Gastroesophageal sphincter (tissue), 4 donors: ENCODE data around the gene KIRREL1. TPM values are rescaled to one million over a fixed set of nuclear protein-coding genes. Genes with fewer than 3 reads are reported as not detected.

Experiments
- ATAC-seq: fragments of 150-250 bp; one replicate; pipeline ENCODE4 v1.9.1; 2016; ENCODE audit warnings: mild to moderate bottlenecking, moderate library complexity
- H3K27ac ChIP-seq, 4 donors: fragments of 200-600 bp; sonication (generic) in 3 of 4; 1 replicate in 3 of 4; 2 replicates in 1 of 4; pipeline ENCODE4 v1.5.1; 2016 to 2019
- H3K27me3 ChIP-seq: fragments of 200-600 bp; sonication (generic); one replicate; pipeline ENCODE4 v1.5.1; 2019
- H3K36me3 ChIP-seq, 2 donors: fragments of 200-600 bp; sonication (generic); one replicate each; pipeline ENCODE4 v1.5.1; 2019; ENCODE audit warnings: control low read depth in 1 of 2
- H3K4me1 ChIP-seq, 3 donors: fragments of 200-600 bp; sonication (generic); 1 replicate in 2 of 3; 2 replicates in 1 of 3; pipeline ENCODE4 v1.5.1; 2016 to 2019; ENCODE audit warnings: control low read depth in 2 of 3
- H3K4me3 ChIP-seq, 2 donors: fragments of 200-600 bp; sonication (generic); one replicate each; pipeline ENCODE4 v1.5.1; 2019; ENCODE audit warnings: mild to moderate bottlenecking in 1 of 2, moderate library complexity in 1 of 2
- H3K9me3 ChIP-seq, 3 donors: fragments of 200-600 bp; sonication (generic); one replicate each; pipeline ENCODE4 v1.5.1; 2017 to 2019; ENCODE audit warnings: control low read depth in 2 of 3
- EP300 ChIP-seq: sonication (generic); formaldehyde crosslinking; IDR thresholded peaks from one replicate; pipeline ENCODE4 v1.6.1; 2017; ENCODE audit warnings: antibody characterized with exemption, mild to moderate bottlenecking
- POLR2A ChIP-seq, 2 donors: fragments of 450-650 bp; IDR thresholded peaks; one replicate each; pipeline ENCODE4 v1.6.1; 2017; ENCODE audit warnings: antibody characterized with exemption in 2 of 2, mild to moderate bottlenecking in 2 of 2, moderate library complexity in 1 of 2
- POLR2AphosphoS5 ChIP-seq: sonication (generic); formaldehyde crosslinking; IDR thresholded peaks from one replicate; pipeline ENCODE4 v1.6.1; 2017; ENCODE audit warnings: antibody characterized with exemption
- WGBS, 2 donors: methylation state at CpG; one replicate each; pipeline ENCODE4 v1.1.5; 2018; ENCODE audit warnings: low coverage in 1 of 2; 5-methylcytosine and 5-hydroxymethylcytosine counted together
- total RNA-seq, 4 donors: library from RNA; depleted of rRNA; stranded (reverse); fragments of >200 nt; gene quantifications; one replicate each; pipeline ENCODE4 v1.1.0, GENCODE V29; 2016
- TF ChIP-seq, protein P1 (sequence below), 4 experiments: fragments of 200-600 bp in 2 of 4; fragments of 450-650 bp in 2 of 4; sonication (generic) in 1 of 4; IDR thresholded peaks; one replicate each; pipeline ENCODE4 v1.5.1; 2017 to 2019; ENCODE audit warnings: antibody characterized with exemption in 4 of 4, mild to moderate bottlenecking in 2 of 4, moderate library complexity in 2 of 4

KIRREL1 gene
- total RNA-seq, 4 donors from 2014 or later, result 43.1 to 73.1 (median 48.1) TPM

- Histone ChIP-seq H3K4me3 (peak overlapping the region in 1 of 2 donors; percentile 98), H3K36me3 (no peaks in the 10 kb centered on the region), H3K27me3 (peaks cover 5% of the 10 kb centered on the region), H3K27ac (peak overlapping the region; percentile 84 to 94 (median 93)), H3K9me3 (no peaks in the 10 kb centered on the region), H3K4me1 (peaks cover 0 to 51% (median 24%) of the 10 kb centered on the region in 3 donors)
- 53 to 86% methylated on average over 1 to 6 of the region's 10 CpGs for WGBS, 2 donors
- peak; percentile 80 for ATAC-seq
- TF ChIP-seq, protein P1, sequence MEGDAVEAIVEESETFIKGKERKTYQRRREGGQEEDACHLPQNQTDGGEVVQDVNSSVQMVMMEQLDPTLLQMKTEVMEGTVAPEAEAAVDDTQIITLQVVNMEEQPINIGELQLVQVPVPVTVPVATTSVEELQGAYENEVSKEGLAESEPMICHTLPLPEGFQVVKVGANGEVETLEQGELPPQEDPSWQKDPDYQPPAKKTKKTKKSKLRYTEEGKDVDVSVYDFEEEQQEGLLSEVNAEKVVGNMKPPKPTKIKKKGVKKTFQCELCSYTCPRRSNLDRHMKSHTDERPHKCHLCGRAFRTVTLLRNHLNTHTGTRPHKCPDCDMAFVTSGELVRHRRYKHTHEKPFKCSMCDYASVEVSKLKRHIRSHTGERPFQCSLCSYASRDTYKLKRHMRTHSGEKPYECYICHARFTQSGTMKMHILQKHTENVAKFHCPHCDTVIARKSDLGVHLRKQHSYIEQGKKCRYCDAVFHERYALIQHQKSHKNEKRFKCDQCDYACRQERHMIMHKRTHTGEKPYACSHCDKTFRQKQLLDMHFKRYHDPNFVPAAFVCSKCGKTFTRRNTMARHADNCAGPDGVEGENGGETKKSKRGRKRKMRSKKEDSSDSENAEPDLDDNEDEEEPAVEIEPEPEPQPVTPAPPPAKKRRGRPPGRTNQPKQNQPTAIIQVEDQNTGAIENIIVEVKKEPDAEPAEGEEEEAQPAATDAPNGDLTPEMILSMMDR (IDR thresholded peaks at IDR 0.05), result peak; percentile 90 to 98 (median 92)
- no peak for TF ChIP-seq POLR2A (IDR thresholded peaks at IDR 0.05)
- peak; percentile 20 for TF ChIP-seq POLR2AphosphoS5
Observed at GRCh38 chr1:157992031-157992832, 1.2 kb upstream of the KIRREL1 start.

DNA sequence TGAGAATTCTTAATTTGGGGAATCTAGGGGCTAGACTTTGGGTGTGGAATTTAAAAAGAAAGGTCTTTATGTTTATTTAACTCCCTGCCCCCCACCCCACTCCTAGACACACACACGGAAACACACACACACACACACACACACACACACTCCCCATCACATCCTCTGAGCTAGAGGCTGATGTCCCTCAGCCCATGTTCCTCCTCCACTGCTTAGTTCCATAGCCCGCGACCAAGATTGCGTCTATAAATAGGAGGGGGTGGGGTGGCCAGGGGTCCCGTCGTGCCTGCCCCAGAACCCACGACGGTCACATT, 655 bp upstream of the KIRREL1 start:
- ATAC-seq, result peak; percentile 10
- TF ChIP-seq POLR2AphosphoS5, result no peak
- TF ChIP-seq, protein P1 (IDR thresholded peaks at IDR 0.05), result no peak
- no peak for TF ChIP-seq EP300
- TF ChIP-seq POLR2A (IDR thresholded peaks at IDR 0.05), result no peak
- Histone ChIP-seq H3K36me3 (no peaks in the 10 kb centered on the region), H3K4me3 (peak overlapping the region; percentile 93 to 98), H3K9me3 (no peaks in the 10 kb centered on the region), H3K27ac (peak overlapping the region; percentile 84 to 94 (median 93)), H3K4me1 (peaks cover 0 to 56% (median 28%) of the 10 kb centered on the region in 3 donors), H3K27me3 (no peaks in the 10 kb centered on the region)
- WGBS, 2 donors, result 0% methylated on average over 8 of the region's 8 CpGs; no CpG with 5 or more reads in 1 of the 2 donors

GRCh38 chr1:157993918-157994605, 617 bp downstream of the KIRREL1 start:
- TF ChIP-seq, protein P1 (IDR thresholded peaks at IDR 0.05), result peak in 3 of 4 experiments; percentile 15 to 38 (median 34)
- TF ChIP-seq POLR2AphosphoS5, result no peak
- peak overlapping the region; percentile 84 to 94 (median 93) for H3K27ac ChIP-seq
- ATAC-seq, result no peak
- H3K4me3 ChIP-seq, result peak overlapping the region; percentile 93 to 98
- 0% methylated on average over 9 to 12 of the region's 29 CpGs for WGBS, 2 donors
- H3K4me1 ChIP-seq, result peaks cover 0 to 69% (median 36%) of the 10 kb centered on the region in 3 donors
- H3K9me3 ChIP-seq, result no peaks in the 10 kb centered on the region
- no peaks in the 10 kb centered on the region for H3K27me3 ChIP-seq
- H3K36me3 ChIP-seq, result no peaks in the 10 kb centered on the region

DNA sequence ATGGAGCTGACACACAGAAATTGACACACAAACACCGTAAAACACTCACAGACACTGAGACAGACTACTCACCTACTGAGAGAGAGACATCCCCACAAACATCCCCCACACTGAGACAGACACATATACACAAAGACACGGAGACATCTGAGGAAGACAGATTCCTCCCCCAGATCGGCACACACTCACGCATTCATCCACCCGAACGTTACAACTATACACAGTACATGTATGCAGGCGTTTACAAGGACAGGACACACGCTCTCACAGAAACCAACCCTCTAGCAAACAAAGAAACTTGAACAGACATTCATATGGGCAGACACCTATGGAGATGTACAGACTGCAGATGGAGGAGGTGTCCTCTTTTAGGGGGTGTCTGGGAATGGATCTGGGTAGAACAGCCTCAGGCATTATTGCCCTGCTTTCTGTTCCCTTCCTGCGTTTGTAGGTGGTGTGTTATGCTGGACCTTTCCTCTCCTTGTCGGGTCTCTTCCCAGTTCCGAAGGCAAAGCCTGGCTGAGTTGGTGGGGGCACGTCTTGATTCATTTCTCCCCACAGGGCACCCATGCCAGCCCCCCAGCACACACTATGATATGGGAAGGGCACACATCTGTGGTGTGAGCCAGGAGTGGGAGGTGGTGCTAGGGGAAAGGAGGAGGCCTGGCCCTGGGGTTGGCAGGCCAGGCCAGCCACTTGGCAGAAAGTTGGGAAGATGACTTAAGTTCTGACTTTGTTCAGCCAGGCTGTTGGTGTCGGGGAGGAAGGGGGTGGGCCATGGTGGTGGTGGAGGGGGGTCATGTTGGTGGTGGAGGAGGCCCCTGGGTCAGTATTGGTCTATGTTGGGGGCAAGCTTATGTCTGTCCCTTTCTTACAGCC, 1.5 kb downstream of the KIRREL1 start:
- Histone ChIP-seq H3K27me3 (no peaks in the 10 kb centered on the region), H3K36me3 (no peaks in the 10 kb centered on the region), H3K4me1 (peaks cover 0 to 77% (median 36%) of the 10 kb centered on the region in 3 donors), H3K4me3 (peak overlapping the region; percentile 93 to 98), H3K27ac (peak overlapping the region; percentile 84 to 94 (median 93)), H3K9me3 (no peaks in the 10 kb centered on the region)
- 8 to 12% methylated on average over 7 to 10 of the region's 13 CpGs for WGBS, 2 donors
- TF ChIP-seq POLR2AphosphoS5 (peak; percentile 13), EP300 (no peak)
- ATAC-seq, result no peak
